ENCODE results near the gene PGBD5. TPM values are rescaled to one million over a fixed set of nuclear protein-coding genes. Genes with fewer than 3 reads are reported as not detected.

The PGBD5 gene
- total and polyA plus RNA-seq, 2 donors (not counting 1 experiment from before 2014, with no cell fraction given): 0.10 to 0.17 TPM

DNA sequence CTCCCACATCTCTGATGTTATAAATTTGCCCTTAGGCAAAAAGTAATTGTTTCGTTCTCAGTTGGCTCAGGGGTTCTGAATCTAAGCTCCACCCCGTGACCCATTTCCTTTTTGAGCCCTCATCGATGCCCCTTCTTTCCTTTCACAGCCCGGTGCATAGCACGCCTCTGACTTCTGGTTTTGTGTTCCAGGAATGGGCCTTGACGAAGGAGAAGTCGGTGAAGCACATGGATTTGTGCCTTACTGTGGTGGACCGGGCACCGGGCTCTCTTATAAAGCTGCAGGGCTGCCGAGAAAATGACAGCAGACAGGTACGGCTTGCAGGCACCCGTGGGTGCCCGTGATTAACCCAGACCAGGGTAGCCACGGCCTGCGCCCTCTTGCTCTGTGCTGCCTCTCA lies 151.9 kb downstream of the PGBD5 start:
- Histone ChIP-seq H3K27ac (ENCODE audit: insufficient read depth, low read length) (no peak overlapping the region), H3K4me3 (replicated peaks in 1 of 4; ENCODE audit: control extremely low read depth in 1 of 4, insufficient read depth in 1 of 4, low read depth in 3 of 4, low read length in 4 of 4) (no peak overlapping the region), H3K79me2 (ENCODE audit: control insufficient read depth, insufficient read depth, low read length) (no peaks in the 10 kb centered on the region), H2AFZ (ENCODE audit: low read length) (no peak overlapping the region), H3K4me2 (ENCODE audit: extremely low read depth, insufficient read depth, low read length) (no peak overlapping the region), H3K9me3 (ENCODE audit: control insufficient read depth, insufficient read depth, low read depth, low read length) (no peaks in the 10 kb centered on the region), H3K27me3 (ENCODE audit: control insufficient read depth, insufficient read depth, low read length) (no peaks in the 10 kb centered on the region), H3K36me3 (ENCODE audit: control insufficient read depth, insufficient read depth, low read length) (peaks cover 14% of the 10 kb centered on the region), H4K20me1 (ENCODE audit: control insufficient read depth, extremely low read depth, insufficient read depth, low read length) (no peaks in the 10 kb centered on the region), H3K9ac (ENCODE audit: insufficient read depth, low read length) (no peak overlapping the region), H3K4me1 (ENCODE audit: control insufficient read depth, extremely low read depth, insufficient read depth, low read length) (no peaks in the 10 kb centered on the region)
- TF ChIP-seq EZH2 (IDR thresholded peaks at IDR 0.05; ENCODE audit: low read length, missing control alignments): no peak
- TF ChIP-seq, protein P1, sequence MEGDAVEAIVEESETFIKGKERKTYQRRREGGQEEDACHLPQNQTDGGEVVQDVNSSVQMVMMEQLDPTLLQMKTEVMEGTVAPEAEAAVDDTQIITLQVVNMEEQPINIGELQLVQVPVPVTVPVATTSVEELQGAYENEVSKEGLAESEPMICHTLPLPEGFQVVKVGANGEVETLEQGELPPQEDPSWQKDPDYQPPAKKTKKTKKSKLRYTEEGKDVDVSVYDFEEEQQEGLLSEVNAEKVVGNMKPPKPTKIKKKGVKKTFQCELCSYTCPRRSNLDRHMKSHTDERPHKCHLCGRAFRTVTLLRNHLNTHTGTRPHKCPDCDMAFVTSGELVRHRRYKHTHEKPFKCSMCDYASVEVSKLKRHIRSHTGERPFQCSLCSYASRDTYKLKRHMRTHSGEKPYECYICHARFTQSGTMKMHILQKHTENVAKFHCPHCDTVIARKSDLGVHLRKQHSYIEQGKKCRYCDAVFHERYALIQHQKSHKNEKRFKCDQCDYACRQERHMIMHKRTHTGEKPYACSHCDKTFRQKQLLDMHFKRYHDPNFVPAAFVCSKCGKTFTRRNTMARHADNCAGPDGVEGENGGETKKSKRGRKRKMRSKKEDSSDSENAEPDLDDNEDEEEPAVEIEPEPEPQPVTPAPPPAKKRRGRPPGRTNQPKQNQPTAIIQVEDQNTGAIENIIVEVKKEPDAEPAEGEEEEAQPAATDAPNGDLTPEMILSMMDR (conservative IDR thresholded peaks at IDR 0.05 in 1 of 2, IDR thresholded peaks at IDR 0.05 in 1 of 2; ENCODE audit: low read depth in 1 of 2, low read length in 2 of 2): no peak
- no peak for DNase-seq (ENCODE audit: low read depth in 2 of 2)

DNA sequence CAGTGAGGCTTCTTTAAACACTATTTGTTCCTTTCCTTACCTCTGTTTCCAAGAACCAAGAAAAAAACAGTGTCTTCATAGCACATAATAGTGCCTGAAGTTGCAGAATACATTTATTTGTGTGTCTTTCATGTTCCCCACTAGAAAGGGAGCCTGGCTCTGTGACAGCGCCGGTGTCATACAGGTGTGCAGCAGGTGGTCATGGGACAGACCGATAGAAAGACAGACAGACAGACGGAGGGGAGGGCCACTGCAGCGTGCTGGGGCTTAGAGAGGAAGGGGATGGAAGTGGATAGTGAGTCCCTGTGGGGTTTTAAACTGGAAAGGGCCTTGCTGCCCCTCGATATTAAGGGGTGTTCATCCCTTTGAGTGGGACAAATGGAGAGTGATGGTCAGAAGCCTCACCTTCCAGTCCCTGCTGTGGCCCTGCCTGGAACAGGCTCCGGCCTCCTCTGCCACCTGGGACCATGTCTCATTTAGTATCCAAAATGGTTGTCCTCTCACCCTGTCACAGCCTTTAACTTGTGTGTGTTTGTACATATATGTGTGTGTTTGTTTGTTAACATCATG lies 152.9 kb downstream of the PGBD5 start:
- no peak for TF ChIP-seq EZH2 (IDR thresholded peaks at IDR 0.05; ENCODE audit: low read length, missing control alignments)
- TF ChIP-seq, protein P1 (conservative IDR thresholded peaks at IDR 0.05 in 1 of 2, IDR thresholded peaks at IDR 0.05 in 1 of 2; ENCODE audit: low read depth in 1 of 2, low read length in 2 of 2): no peak
- Histone ChIP-seq H3K4me2 (ENCODE audit: extremely low read depth, insufficient read depth, low read length) (no peak overlapping the region), H3K79me2 (ENCODE audit: control insufficient read depth, insufficient read depth, low read length) (no peaks in the 10 kb centered on the region), H3K27ac (ENCODE audit: insufficient read depth, low read length) (no peak overlapping the region), H3K4me1 (ENCODE audit: control insufficient read depth, extremely low read depth, insufficient read depth, low read length) (no peaks in the 10 kb centered on the region), H3K36me3 (ENCODE audit: control insufficient read depth, insufficient read depth, low read length) (peaks cover 12% of the 10 kb centered on the region), H3K9ac (ENCODE audit: insufficient read depth, low read length) (no peak overlapping the region), H3K9me3 (ENCODE audit: control insufficient read depth, insufficient read depth, low read depth, low read length) (no peaks in the 10 kb centered on the region), H4K20me1 (ENCODE audit: control insufficient read depth, extremely low read depth, insufficient read depth, low read length) (no peaks in the 10 kb centered on the region), H3K4me3 (replicated peaks in 1 of 4; ENCODE audit: control extremely low read depth in 1 of 4, insufficient read depth in 1 of 4, low read depth in 3 of 4, low read length in 4 of 4) (no peak overlapping the region), H3K27me3 (ENCODE audit: control insufficient read depth, insufficient read depth, low read length) (no peaks in the 10 kb centered on the region), H2AFZ (ENCODE audit: low read length) (no peak overlapping the region)
- no peak for DNase-seq (ENCODE audit: low read depth in 2 of 2)

DNA sequence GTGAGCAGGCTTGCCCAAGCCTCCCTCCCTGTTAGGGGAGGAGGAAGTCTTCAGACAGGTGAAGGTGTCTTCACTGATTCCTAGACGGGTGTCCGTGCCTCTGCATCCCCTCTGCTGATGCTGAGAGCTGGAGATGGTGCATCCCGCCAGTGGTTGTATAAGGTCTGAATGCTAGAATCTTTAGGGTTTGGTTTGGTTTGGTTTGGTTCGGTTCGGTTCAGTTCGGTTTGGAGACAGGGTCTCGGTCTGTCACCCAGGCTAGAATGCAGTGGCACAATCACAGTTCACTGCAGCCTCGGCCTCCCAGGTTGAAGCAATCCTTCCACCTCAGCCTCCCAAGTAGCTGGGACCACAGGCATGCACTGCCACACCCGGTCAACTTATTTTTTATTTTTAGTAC lies 153.6 kb downstream of the PGBD5 start:
- H3K4me2 ChIP-seq (ENCODE audit: extremely low read depth, insufficient read depth, low read length): no peak overlapping the region
- H3K27ac ChIP-seq (ENCODE audit: insufficient read depth, low read length): no peak overlapping the region
- H3K4me1 ChIP-seq (ENCODE audit: control insufficient read depth, extremely low read depth, insufficient read depth, low read length): no peaks in the 10 kb centered on the region
- DNase-seq (ENCODE audit: low read depth in 2 of 2): no peak
- TF ChIP-seq EZH2 (IDR thresholded peaks at IDR 0.05; ENCODE audit: low read length, missing control alignments): no peak
- TF ChIP-seq, protein P1 (conservative IDR thresholded peaks at IDR 0.05 in 1 of 2, IDR thresholded peaks at IDR 0.05 in 1 of 2; ENCODE audit: low read depth in 1 of 2, low read length in 2 of 2): no peak
- no peak overlapping the region for H2AFZ ChIP-seq (ENCODE audit: low read length)
- no peaks in the 10 kb centered on the region for H3K79me2 ChIP-seq (ENCODE audit: control insufficient read depth, insufficient read depth, low read length)
- H3K27me3 ChIP-seq (ENCODE audit: control insufficient read depth, insufficient read depth, low read length): no peaks in the 10 kb centered on the region
- H3K36me3 ChIP-seq (ENCODE audit: control insufficient read depth, insufficient read depth, low read length): peaks cover 12% of the 10 kb centered on the region
- no peak overlapping the region for H3K4me3 ChIP-seq (replicated peaks in 1 of 4; ENCODE audit: control extremely low read depth in 1 of 4, insufficient read depth in 1 of 4, low read depth in 3 of 4, low read length in 4 of 4)
- no peaks in the 10 kb centered on the region for H3K9me3 ChIP-seq (ENCODE audit: control insufficient read depth, insufficient read depth, low read depth, low read length)
- H3K9ac ChIP-seq (ENCODE audit: insufficient read depth, low read length): no peak overlapping the region
- H4K20me1 ChIP-seq (ENCODE audit: control insufficient read depth, extremely low read depth, insufficient read depth, low read length): no peaks in the 10 kb centered on the region

Data from fibroblast of lung (primary cell).